ENCODE results near the gene SAP30BP. TPM values are rescaled to one million over a fixed set of nuclear protein-coding genes. Genes with fewer than 3 reads are reported as not detected.

Gene SAP30BP
- total RNA-seq, 4 donors from 2014 or later: 54.0 to 85.1 (median 74.1) TPM

DNA sequence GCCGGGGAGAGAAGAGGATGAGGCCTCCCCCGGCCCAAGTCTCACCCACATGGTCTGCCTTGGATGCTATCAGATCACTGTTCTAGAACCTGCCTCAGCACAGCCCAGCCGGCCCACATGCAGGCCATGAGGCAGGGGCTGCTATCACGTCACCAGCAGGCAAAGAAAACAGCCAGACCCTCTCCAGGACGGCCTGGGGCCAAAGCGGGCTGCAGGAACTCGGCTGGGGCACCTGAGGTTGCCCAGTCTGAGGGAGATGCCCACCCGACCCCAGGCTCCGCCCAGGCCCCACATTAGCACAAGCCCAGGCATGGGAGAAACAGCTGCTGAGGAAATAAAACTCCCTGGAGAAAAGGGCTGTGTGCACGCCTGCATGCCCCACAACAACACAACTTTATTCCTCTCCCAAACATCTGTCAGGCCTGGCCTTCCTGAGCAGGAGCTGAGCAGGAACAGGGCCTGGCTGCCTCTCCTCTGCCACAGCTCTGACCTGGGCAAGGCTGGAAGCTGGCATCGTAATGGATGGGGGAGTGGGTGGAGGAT, 40.6 kb upstream of the SAP30BP start:
- intact Hi-C loops (cut with DNase I; ENCODE audit: low total_unique reads): no loop called here
- 79 to 80% methylated on average over 5 to 10 of the region's 11 CpGs for WGBS, 2 donors
- H3K4me3 ChIP-seq (ENCODE audit: low read depth, poor library complexity, severe bottlenecking): no peak overlapping the region
- DNase-seq (ENCODE audit: low spot score in 2 of 2): no peak
- TF ChIP-seq, protein P1, sequence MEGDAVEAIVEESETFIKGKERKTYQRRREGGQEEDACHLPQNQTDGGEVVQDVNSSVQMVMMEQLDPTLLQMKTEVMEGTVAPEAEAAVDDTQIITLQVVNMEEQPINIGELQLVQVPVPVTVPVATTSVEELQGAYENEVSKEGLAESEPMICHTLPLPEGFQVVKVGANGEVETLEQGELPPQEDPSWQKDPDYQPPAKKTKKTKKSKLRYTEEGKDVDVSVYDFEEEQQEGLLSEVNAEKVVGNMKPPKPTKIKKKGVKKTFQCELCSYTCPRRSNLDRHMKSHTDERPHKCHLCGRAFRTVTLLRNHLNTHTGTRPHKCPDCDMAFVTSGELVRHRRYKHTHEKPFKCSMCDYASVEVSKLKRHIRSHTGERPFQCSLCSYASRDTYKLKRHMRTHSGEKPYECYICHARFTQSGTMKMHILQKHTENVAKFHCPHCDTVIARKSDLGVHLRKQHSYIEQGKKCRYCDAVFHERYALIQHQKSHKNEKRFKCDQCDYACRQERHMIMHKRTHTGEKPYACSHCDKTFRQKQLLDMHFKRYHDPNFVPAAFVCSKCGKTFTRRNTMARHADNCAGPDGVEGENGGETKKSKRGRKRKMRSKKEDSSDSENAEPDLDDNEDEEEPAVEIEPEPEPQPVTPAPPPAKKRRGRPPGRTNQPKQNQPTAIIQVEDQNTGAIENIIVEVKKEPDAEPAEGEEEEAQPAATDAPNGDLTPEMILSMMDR (IDR thresholded peaks at IDR 0.05): no peak
- no peak for TF ChIP-seq POLR2A (IDR thresholded peaks at IDR 0.05)

DNA sequence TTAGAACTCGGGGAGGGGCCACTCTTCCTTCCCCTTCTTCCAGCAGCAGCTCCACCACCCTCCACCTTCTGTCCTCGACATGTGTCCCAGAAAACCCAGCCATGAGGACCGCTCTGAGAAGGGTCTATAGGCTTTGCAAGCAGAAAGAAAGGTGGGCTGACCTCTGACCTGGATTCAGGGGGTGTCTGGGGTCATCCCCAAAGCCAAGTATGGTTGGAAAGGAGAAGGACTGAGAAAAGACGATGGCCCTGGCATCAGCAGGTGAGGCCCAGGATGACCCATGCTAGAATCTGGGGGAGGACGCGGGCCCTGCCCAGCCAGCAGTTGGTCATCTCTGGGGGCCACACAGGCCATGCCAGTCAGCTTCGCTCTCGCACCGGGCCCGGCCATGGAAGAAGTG, 40.0 kb upstream of the SAP30BP start:
- WGBS, 2 donors: 92 to 93% methylated on average over 6 to 10 of the region's 10 CpGs

DNA sequence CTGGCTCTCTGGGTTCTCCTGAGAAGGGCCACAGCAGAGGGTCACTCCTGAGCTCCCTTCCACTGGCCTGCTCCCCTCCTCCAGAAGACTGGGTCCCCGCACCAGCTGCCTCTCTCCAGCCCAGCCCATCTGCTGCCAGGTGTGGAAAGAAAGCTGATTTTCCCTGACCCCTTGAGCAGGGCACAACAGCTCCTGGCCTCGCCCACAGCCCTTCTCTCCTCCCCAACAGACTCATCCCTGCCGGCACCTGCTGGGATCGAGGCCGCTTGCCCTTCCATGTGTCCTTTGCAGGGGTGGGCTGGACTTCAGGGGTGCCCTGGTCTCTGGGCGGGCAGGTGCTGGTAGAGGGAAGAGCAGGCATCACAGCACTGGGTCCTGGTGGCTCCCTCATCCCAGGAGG, 38.7 kb upstream of the SAP30BP start:
- WGBS, 2 donors: 86 to 90% methylated on average over 5 to 6 of the region's 6 CpGs
- TF ChIP-seq, protein P1 (IDR thresholded peaks at IDR 0.05): no peak
- TF ChIP-seq POLR2A (IDR thresholded peaks at IDR 0.05): no peak
- DNase-seq (ENCODE audit: low spot score in 2 of 2): no peak
- intact Hi-C loops (cut with DNase I; ENCODE audit: low total_unique reads): no loop called here
- no peak overlapping the region for H3K4me3 ChIP-seq (ENCODE audit: low read depth, poor library complexity, severe bottlenecking)

More for the DNA sequence above, 40.0 kb upstream of the SAP30BP start:
- TF ChIP-seq, protein P1 (IDR thresholded peaks at IDR 0.05): no peak
- TF ChIP-seq POLR2A (IDR thresholded peaks at IDR 0.05): no peak
- H3K4me3 ChIP-seq (ENCODE audit: low read depth, poor library complexity, severe bottlenecking): no peak overlapping the region
- DNase-seq (ENCODE audit: low spot score in 2 of 2): no peak
- intact Hi-C loops (cut with DNase I; ENCODE audit: low total_unique reads): no loop called here

DNA sequence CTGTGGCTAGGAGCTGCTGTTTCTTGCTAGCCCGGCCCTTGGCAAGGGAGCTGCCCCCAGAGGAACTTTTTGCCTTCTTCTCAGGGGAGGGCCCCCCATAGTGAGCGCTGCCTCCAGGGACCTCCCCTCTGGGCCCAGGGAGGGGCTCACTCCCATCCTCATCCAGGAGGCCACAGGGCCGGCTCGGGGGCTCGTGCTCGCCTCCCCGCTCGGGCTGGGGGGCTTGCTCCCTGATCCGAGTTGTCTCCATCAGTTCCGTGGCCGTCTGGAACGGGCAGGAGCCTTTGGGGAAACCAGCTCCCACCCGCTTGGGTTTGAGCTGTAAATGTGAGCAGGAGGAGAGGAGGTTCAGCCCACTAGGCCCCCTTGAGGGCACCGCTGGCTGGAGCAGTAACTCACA, 38.0 kb upstream of the SAP30BP start:
- no peak for TF ChIP-seq POLR2A (IDR thresholded peaks at IDR 0.05)
- TF ChIP-seq, protein P1 (IDR thresholded peaks at IDR 0.05): no peak
- H3K4me3 ChIP-seq (ENCODE audit: low read depth, poor library complexity, severe bottlenecking): no peak overlapping the region
- intact Hi-C loops (cut with DNase I; ENCODE audit: low total_unique reads): no loop called here
- WGBS, 2 donors: 76 to 77% methylated on average over 6 to 14 of the region's 14 CpGs
- DNase-seq (ENCODE audit: low spot score in 2 of 2): no peak

DNA sequence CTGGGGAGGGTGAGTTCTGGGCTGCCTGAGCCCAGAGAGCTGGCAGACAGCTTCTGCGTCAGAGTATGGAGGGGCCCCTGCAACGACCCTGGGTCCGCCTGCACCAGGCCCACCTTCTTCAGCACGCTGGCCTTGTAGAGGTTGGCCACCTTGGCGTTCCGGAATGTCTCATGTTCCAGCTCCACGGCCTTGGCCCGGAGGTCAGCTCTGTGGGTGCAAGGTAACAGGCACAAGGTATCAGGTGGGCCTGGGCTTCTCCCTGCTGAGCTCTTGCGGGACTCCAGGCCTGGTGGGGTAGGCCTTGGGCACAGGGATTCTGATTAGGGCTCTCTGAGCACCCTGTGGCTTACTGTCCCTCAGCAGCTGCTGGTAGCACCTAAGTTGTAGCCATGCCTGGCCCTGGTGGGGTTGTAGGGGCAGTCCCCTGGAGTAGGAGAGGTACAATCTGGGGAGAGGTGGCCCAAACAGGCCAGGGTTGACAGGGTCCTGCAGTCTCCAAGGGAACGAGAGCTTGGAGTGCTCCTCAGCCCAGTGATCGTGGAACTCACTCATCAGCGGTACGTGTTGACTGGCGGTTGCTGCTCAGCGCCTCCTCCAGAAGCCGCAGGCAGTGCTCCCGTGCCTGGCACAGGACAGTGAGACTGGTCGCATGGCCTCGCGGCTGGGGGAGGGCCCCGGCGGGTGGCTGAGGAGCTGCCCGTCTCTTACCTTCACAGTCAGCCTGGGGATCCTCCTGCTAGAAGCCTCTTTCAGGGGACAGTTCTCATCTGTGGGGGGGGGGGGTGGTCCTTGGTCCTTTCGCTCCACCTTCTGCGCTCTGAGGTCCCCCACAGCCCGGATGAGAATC, 36.8 kb upstream of the SAP30BP start:
- DNase-seq (ENCODE audit: low spot score in 2 of 2): no peak
- 86 to 89% methylated on average over 17 to 21 of the region's 26 CpGs for WGBS, 2 donors
- intact Hi-C loops (cut with DNase I; ENCODE audit: low total_unique reads): no loop called here

More for the DNA sequence above, 36.8 kb upstream of the SAP30BP start:
- no peak for TF ChIP-seq POLR2A (IDR thresholded peaks at IDR 0.05)
- TF ChIP-seq, protein P1 (IDR thresholded peaks at IDR 0.05): no peak
- no peak overlapping the region for H3K4me3 ChIP-seq (ENCODE audit: low read depth, poor library complexity, severe bottlenecking)

All from lower leg skin (tissue), 4 donors.